Esophagus squamous epithelium (tissue), 4 donors: ENCODE measurements around the gene UBE2H.

Experiments
- POLR2A ChIP-seq, 4 donors: fragments of 450-650 bp; IDR thresholded peaks; one replicate each; pipeline ENCODE4 v1.6.1; 2017; ENCODE audit warnings: antibody characterized with exemption in 4 of 4, mild to moderate bottlenecking in 4 of 4, moderate library complexity in 3 of 4
- TF ChIP-seq, protein P1 (sequence below), 6 experiments: fragments of 450-650 bp in 4 of 6; fragments of 200-600 bp in 2 of 6; sonication (generic) in 2 of 6; IDR thresholded peaks; one replicate each; pipeline ENCODE4 v1.5.1; 2016 to 2019; ENCODE audit warnings: antibody characterized with exemption in 6 of 6, mild to moderate bottlenecking in 4 of 6, moderate library complexity in 4 of 6

DNA sequence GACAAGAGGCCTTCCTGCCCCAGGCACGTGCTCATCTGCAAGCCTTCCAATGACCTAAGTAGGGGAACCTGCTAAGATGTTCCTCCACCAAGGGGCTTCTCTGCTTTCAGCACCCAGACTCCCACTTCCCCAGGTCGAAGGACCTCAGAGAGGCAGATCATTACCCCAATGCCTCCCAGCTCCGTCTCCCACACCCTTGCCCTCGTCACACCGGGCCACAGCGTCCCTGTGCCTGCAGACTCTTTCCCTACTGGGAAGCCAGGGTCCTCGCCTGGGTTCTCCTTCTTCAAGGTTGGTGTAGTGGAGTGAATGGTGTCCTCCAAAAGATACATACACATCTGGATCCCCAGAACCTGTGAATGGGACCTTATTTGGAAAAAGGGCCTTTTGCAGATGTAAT, 151.9 kb downstream of the UBE2H start:
- TF ChIP-seq, protein P1, sequence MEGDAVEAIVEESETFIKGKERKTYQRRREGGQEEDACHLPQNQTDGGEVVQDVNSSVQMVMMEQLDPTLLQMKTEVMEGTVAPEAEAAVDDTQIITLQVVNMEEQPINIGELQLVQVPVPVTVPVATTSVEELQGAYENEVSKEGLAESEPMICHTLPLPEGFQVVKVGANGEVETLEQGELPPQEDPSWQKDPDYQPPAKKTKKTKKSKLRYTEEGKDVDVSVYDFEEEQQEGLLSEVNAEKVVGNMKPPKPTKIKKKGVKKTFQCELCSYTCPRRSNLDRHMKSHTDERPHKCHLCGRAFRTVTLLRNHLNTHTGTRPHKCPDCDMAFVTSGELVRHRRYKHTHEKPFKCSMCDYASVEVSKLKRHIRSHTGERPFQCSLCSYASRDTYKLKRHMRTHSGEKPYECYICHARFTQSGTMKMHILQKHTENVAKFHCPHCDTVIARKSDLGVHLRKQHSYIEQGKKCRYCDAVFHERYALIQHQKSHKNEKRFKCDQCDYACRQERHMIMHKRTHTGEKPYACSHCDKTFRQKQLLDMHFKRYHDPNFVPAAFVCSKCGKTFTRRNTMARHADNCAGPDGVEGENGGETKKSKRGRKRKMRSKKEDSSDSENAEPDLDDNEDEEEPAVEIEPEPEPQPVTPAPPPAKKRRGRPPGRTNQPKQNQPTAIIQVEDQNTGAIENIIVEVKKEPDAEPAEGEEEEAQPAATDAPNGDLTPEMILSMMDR (IDR thresholded peaks at IDR 0.05): no peak
- TF ChIP-seq POLR2A (IDR thresholded peaks at IDR 0.05): no peak
